HFF-Myc (cell line): ENCODE measurements around the gene GRB7.

ENCODE experiments used
- DNase-seq: peaks from one replicate; pipeline ENCODE4 v3.0.0-alpha.2; 2011; ENCODE audit warnings: low read depth; ENCODE audit errors: extremely low read depth
- H3K4me3 ChIP-seq: replicated peaks from 2 replicates; pipeline ENCODE4 v1.5.1; 2011; ENCODE audit warnings: low read depth, mild to moderate bottlenecking, control low read depth, low read length
- TF ChIP-seq, protein P1 (sequence below): IDR thresholded peaks from 2 replicates; pipeline ENCODE4 v1.5.1; 2012; ENCODE audit warnings: mild to moderate bottlenecking, low read depth, low read length, control low read depth; ENCODE audit errors: missing control alignments

Gene GRB7

GRCh38 chr17:39740357-39741111 lies 2.8 kb downstream of the GRB7 start:
- no peak for DNase-seq
- TF ChIP-seq, protein P1, sequence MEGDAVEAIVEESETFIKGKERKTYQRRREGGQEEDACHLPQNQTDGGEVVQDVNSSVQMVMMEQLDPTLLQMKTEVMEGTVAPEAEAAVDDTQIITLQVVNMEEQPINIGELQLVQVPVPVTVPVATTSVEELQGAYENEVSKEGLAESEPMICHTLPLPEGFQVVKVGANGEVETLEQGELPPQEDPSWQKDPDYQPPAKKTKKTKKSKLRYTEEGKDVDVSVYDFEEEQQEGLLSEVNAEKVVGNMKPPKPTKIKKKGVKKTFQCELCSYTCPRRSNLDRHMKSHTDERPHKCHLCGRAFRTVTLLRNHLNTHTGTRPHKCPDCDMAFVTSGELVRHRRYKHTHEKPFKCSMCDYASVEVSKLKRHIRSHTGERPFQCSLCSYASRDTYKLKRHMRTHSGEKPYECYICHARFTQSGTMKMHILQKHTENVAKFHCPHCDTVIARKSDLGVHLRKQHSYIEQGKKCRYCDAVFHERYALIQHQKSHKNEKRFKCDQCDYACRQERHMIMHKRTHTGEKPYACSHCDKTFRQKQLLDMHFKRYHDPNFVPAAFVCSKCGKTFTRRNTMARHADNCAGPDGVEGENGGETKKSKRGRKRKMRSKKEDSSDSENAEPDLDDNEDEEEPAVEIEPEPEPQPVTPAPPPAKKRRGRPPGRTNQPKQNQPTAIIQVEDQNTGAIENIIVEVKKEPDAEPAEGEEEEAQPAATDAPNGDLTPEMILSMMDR: no peak
- no peak overlapping the region for H3K4me3 ChIP-seq

DNA sequence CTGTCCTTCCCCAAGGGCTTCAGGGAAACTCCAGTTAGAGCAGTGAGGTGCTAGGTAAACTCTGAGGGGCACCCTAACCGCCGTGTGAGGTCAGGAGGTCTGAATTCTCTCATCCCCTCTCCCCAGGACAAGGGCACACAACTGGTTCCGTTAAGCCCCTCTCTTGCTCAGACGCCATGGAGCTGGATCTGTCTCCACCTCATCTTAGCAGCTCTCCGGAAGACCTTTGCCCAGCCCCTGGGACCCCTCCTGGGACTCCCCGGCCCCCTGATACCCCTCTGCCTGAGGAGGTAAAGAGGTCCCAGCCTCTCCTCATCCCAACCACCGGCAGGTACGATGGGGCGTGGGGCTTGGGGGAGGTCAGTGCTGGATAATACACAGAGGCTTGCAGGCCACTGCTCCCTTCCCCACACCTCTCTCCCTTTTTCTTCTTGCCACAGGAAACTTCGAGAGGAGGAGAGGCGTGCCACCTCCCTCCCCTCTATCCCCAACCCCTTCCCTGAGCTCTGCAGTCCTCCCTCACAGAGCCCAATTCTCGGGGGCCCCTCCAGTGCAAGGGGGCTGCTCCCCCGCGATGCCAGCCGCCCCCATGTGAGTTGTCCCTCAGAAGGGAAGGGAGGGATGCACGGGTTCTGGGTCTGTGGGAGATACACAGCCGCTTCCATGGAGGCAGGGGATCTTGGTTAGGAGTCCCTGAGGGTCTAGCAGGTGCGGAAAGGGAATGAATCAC lies 4.6 kb downstream of the GRB7 start:
- no peak overlapping the region for H3K4me3 ChIP-seq
- no peak for DNase-seq
- TF ChIP-seq, protein P1: no peak

DNA sequence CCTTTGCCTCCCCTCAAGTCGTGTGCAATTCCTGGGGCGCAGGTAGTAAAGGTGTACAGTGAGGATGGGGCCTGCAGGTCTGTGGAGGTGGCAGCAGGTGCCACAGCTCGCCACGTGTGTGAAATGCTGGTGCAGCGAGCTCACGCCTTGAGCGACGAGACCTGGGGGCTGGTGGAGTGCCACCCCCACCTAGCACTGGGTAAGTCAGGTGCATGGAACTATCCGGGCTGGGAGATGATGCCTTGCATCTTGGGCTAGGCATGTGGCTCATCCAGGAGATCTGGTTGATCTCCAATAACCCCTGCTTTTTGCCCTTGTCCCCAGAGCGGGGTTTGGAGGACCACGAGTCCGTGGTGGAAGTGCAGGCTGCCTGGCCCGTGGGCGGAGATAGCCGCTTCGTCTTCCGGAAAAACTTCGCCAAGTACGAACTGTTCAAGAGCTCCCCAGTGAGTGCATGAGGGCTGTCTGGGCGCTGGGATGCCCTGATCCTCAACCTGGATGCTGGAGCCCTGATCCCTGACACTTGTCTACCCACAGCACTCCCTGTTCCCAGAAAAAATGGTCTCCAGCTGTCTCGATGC lies 5.2 kb downstream of the GRB7 start:
- TF ChIP-seq, protein P1: no peak
- H3K4me3 ChIP-seq: no peak overlapping the region
- DNase-seq: no peak

GRCh38 chr17:39744075-39744835 lies 6.5 kb downstream of the GRB7 start:
- TF ChIP-seq, protein P1: no peak
- no peak overlapping the region for H3K4me3 ChIP-seq
- DNase-seq: no peak

DNA sequence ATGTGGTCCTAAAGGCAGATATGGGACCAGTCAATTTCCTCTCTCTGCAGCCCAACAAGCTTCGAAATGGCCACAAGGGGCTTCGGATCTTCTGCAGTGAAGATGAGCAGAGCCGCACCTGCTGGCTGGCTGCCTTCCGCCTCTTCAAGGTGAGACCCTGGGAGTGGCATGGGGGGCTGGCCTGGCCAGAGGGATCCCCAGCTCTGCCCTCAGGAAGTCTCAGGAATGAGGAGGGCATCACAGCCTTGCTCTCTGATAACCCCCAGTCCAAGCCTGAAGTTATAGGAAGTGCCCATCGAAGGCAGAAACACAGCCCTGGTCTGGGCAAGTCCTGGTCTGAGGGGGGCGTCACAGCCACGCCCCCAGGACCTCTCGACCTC lies 7.1 kb downstream of the GRB7 start:
- no peak overlapping the region for H3K4me3 ChIP-seq
- no peak for DNase-seq
- TF ChIP-seq, protein P1: no peak

GRCh38 chr17:39745335-39746144 lies 7.8 kb downstream of the GRB7 start:
- DNase-seq: no peak
- H3K4me3 ChIP-seq: no peak overlapping the region
- TF ChIP-seq, protein P1: no peak
